GM19351 (cell line): ENCODE measurements around the gene SCGB2A2.

Source experiments
- ATAC-seq: cut with Tn5 transposase; IDR thresholded peaks from one replicate; pipeline ENCODE4 v1.9.1; 2021; ENCODE audit warnings: mild to moderate bottlenecking, moderate library complexity; ENCODE audit not compliant: unreplicated experiment

SCGB2A2 gene

GRCh38 chr11:62298975-62299374 is 29.0 kb downstream of the SCGB2A2 start, which contains the start of gene SCGB1D4:
SCGB1D4 (minus strand) TSS chr11:62299075; CDS start chr11:62299010, 65 bp downstream.
- no peak for ATAC-seq

- no peak for ATAC-seq
Measured at GRCh38 chr11:62306227-62306626, 36.3 kb downstream of the SCGB2A2 start.

- no peak for ATAC-seq
Measured at GRCh38 chr11:62307950-62308349, 38.0 kb downstream of the SCGB2A2 start.

- ATAC-seq = no peak
Measured at GRCh38 chr11:62309991-62310390, 40.0 kb downstream of the SCGB2A2 start.

DNA sequence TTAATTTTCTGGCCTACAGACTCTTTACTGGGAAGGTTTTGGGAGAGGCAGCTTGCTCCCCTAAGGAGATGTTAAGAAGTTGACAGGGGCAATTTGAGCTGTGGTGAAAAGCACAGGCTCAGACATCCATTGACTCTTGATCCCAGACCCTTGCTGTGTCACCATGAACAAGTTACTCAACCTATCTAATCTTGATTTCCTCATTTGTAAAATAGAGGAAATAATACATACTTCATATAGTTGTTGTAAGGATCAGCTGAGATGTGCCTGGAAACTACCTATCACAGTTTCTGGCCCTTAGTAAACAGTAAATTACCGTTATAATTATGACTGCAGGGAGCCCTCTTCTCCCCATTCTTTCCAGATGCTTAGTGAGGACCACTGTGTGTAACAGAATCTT is 45.5 kb downstream of the SCGB2A2 start:
- no peak for ATAC-seq

DNA sequence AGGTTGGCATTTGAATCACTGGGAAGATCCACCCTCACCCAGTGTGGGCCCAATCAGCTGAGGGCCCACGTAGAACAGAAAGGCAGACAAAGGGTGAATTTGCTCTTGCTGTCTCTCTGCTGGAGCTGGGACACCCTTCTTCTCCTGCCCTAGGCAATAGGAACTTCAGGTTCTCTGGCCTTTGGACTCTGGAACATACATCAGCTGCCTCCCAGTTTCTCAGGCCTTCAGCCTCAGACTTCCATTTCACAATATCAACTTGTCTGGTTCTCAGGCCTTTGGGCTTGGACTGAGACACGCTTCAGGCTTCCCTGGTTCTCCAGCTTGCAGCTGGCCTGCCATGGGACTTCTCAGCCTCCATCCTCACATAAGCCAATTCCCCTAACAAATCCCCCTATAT is 52.6 kb downstream of the SCGB2A2 start:
- ATAC-seq = no peak
